GM12892 (cell line): ENCODE results near the gene PHEX.

Source experiments
- POLR2A ChIP-seq: IDR thresholded peaks from 2 replicates; pipeline ENCODE4 v1.6.1; 2011; ENCODE audit warnings: low read depth, low read length, control low read depth
- POLR2AphosphoS5 ChIP-seq: IDR thresholded peaks from 2 replicates; pipeline ENCODE4 v1.6.1; 2011; ENCODE audit warnings: low read depth, low read length, control low read depth
- TAF1 ChIP-seq: IDR thresholded peaks from 2 replicates; pipeline ENCODE4 v1.6.1; 2011; ENCODE audit warnings: low read depth, mild to moderate bottlenecking, control low read depth, low read length, borderline replicate concordance

- TF ChIP-seq POLR2A (no peak), TAF1 (no peak), POLR2AphosphoS5 (no peak)
Observed at GRCh38 chrX:22159071-22159470, 126.9 kb downstream of the PHEX start.
